ENCODE results near the gene RABEP1. TPM values are rescaled to one million over a fixed set of nuclear protein-coding genes. Genes with fewer than 3 reads are reported as not detected.

The RABEP1 gene
- total RNA-seq, 4 donors from 2014 or later: 14.9 to 59.7 (median 38.8) TPM

- no peaks in the 10 kb centered on the region for H3K36me3 ChIP-seq
These were observed 33.1 kb upstream of the RABEP1 start for GRCh38 chr17:5248821-5249479.

GRCh38 chr17:5249615-5250014, 32.5 kb upstream of the RABEP1 start:
- no peaks in the 10 kb centered on the region for H3K27me3 ChIP-seq
- intact Hi-C loops (cut with DNase I; ENCODE audit: low total_unique reads): no loop called here
- TF ChIP-seq POLR2A (IDR thresholded peaks at IDR 0.05) (no peak), CTCF (IDR thresholded peaks at IDR 0.05) (peak; percentile 45 to 66 (median 59))

More at GRCh38 chr17:5248821-5249479, 33.1 kb upstream of the RABEP1 start:
- no peak for DNase-seq
- Histone ChIP-seq H3K27me3 (no peaks in the 10 kb centered on the region), H3K4me1 (no peaks in the 10 kb centered on the region), H3K4me3 (no peak overlapping the region), H3K27ac (no peak overlapping the region), H3K9me3 (no peaks in the 10 kb centered on the region)
- no peak for TF ChIP-seq CTCF (IDR thresholded peaks at IDR 0.05)
- TF ChIP-seq POLR2A (IDR thresholded peaks at IDR 0.05): no peak
- intact Hi-C loops (cut with DNase I; ENCODE audit: low total_unique reads): no loop called here

GRCh38 chr17:5254414-5254813, 27.7 kb upstream of the RABEP1 start:
- intact Hi-C loops (cut with DNase I; ENCODE audit: low total_unique reads): no loop called here
- H3K4me1 ChIP-seq: no peaks in the 10 kb centered on the region
- no peak overlapping the region for H3K27ac ChIP-seq
- no peaks in the 10 kb centered on the region for H3K9me3 ChIP-seq
- no peaks in the 10 kb centered on the region for H3K27me3 ChIP-seq
- no peaks in the 10 kb centered on the region for H3K36me3 ChIP-seq
- no peak for DNase-seq
- TF ChIP-seq CTCF (IDR thresholded peaks at IDR 0.05): no peak
- no peak for TF ChIP-seq POLR2A (IDR thresholded peaks at IDR 0.05)
- H3K4me3 ChIP-seq: no peak overlapping the region

More at GRCh38 chr17:5249615-5250014, 32.5 kb upstream of the RABEP1 start:
- DNase-seq: peak; percentile 24 to 51
- Histone ChIP-seq H3K9me3 (no peaks in the 10 kb centered on the region), H3K36me3 (no peaks in the 10 kb centered on the region), H3K4me3 (no peak overlapping the region), H3K27ac (no peak overlapping the region), H3K4me1 (no peaks in the 10 kb centered on the region)

GRCh38 chr17:5254903-5255521, 27.1 kb upstream of the RABEP1 start:
- H3K27me3 ChIP-seq: no peaks in the 10 kb centered on the region
- no peak overlapping the region for H3K4me3 ChIP-seq
- H3K27ac ChIP-seq: no peak overlapping the region
- intact Hi-C loops (cut with DNase I; ENCODE audit: low total_unique reads): no loop called here
- no peak for DNase-seq
- no peaks in the 10 kb centered on the region for H3K36me3 ChIP-seq
- no peaks in the 10 kb centered on the region for H3K9me3 ChIP-seq
- no peaks in the 10 kb centered on the region for H3K4me1 ChIP-seq
- TF ChIP-seq CTCF (IDR thresholded peaks at IDR 0.05) (no peak), POLR2A (IDR thresholded peaks at IDR 0.05) (no peak)

- intact Hi-C loops (cut with DNase I; ENCODE audit: low total_unique reads): no loop called here
- H3K36me3 ChIP-seq: no peaks in the 10 kb centered on the region
- H3K4me3 ChIP-seq: no peak overlapping the region
- no peaks in the 10 kb centered on the region for H3K4me1 ChIP-seq
- no peaks in the 10 kb centered on the region for H3K9me3 ChIP-seq
- TF ChIP-seq POLR2A (IDR thresholded peaks at IDR 0.05) (no peak), CTCF (IDR thresholded peaks at IDR 0.05) (no peak)
- no peaks in the 10 kb centered on the region for H3K27me3 ChIP-seq
- H3K27ac ChIP-seq: no peak overlapping the region
- no peak for DNase-seq
These were observed 25.0 kb upstream of the RABEP1 start for GRCh38 chr17:5257124-5257523.

Data from uterus (tissue), 4 donors.